NCI-H82 treated with DMSO at 0.1 percent for 48 hours (cell line): ENCODE measurements around the gene GDAP2.
A peak's percentile ranks its signal among the peaks of the same experiment; 100 is the strongest.

Source experiments
- DNase-seq: peaks from one replicate; lab custom pipeline; 2025; ENCODE audit not compliant: unreplicated experiment; lab: John Stamatoyannopoulos, UW

Gene GDAP2

DNA sequence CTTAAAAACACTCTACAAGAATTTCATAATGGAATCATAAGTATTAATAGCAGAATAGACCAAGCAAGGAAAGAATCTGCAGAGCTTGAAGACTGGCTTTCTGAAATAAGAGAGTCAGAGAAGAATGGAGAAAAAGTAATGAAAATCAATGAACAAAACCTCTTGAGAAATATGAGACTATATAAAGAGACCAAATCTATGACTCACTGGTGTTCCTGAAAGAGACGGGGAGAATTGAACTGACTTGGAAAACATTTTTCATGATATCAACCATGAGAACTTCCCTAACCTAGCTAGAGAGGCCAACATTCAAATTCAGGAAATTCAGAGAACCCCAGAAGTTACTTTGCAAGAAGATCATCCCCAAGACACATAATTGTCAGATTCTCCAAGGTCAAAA lies 85.6 kb downstream of the GDAP2 start:
- DNase-seq: no peak

DNA sequence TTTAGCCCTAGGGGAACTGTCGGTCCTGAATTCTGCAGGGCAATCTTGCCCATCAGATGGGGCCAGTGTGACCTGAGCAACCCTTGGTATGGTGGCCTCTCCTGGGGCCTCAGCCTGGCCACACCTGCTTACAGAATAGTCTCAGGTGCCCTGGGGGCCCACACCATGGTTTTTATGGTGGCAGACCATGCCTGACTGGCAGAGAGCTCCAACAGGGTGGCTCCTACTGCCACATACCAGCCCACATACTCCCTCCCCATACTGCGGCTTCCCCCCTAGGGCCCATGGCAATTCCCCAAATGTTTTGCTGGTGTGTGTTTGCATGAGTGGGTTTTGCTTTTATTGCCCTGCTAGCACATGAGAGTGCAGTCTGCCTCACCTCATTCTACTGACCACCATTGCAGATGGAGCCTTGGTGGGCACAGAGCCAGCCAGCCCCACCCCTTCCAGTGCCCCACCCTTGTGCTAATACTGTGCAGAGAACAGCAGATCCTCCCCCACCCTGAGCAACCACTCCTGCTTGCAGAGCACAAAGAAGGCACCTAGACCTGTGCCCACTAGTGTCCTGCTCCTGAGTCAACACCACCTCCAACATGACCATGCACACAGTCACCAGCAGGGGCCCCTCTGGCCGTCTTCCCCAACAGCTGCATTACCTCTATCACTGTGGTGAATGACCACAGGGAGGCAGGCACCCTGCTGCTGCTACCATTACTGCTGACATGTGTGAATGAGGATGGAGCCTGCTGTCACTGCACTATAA lies 86.8 kb downstream of the GDAP2 start:
- DNase-seq: no peak

- DNase-seq: no peak
These were observed 88.2 kb downstream of the GDAP2 start for GRCh38 chr1:117841117-117841650.

- DNase-seq: no peak
These were observed 90.5 kb downstream of the GDAP2 start for GRCh38 chr1:117838911-117839310.

- DNase-seq: no peak
These were observed 93.4 kb downstream of the GDAP2 start for GRCh38 chr1:117836069-117836468.

DNA sequence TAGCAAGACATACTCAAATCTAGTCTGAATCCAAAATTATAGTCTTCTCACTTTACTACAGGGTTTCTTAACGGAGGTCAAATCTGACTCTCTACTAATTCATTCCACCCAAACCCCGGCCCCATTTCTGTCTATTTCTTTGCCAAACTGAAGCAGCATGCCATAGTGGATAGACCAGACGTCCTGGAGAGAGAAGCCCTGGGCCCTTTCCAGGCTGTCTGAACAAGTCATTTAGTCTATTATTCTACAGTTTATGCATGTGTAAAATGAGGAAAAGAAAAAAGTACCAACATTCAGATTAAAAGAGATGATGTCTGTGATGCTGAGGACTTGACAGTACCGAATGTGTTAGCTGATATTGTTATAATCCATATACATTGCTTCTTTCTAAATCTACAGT lies 95.0 kb downstream of the GDAP2 start:
- no peak for DNase-seq

GRCh38 chr1:117832453-117832852 lies 97.0 kb downstream of the GDAP2 start:
- DNase-seq: no peak

- DNase-seq: no peak
These were observed 99.2 kb downstream of the GDAP2 start for GRCh38 chr1:117830222-117830621.

DNA sequence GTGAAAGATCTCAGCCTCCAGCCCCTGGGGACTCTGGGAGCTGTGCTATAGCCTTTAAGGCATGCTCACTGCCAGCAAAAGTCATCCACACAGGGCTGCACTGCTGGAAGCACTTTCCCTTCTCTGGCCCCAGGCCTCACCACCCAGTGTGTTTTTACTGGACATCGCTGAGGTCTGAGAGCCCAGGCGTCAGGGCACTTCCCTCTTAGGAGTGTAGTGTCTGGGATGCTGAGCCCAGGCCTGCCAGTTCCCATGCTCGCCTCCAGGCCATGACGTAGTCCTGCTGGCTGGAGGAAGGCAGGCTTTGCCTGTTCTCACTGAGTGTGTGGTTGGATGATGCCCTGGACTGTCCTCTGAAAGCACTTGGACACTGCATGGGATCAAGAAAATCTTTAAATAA lies 101.2 kb downstream of the GDAP2 start:
- DNase-seq: no peak

- DNase-seq: no peak
These were observed 102.8 kb downstream of the GDAP2 start for GRCh38 chr1:117826540-117827078.

DNA sequence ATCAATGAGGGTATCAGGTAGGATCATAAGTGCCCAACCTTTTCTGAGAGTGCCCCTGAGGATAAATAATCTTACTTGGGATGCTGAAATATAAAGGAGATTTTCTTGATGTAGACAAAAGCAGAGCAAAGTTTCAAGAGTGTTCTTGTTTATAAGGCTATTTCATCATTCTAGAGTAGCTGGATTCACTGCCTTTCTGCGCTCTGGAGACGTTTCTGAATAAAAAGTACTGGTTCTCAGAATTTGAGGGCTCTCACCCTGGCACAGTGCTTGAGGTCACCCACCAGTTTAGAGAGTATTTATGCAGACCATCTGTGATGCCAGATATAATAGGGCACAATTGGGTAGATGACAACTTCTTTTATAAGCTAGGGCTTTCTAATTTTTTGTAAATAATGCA lies 103.3 kb downstream of the GDAP2 start:
- DNase-seq: no peak

GRCh38 chr1:117825414-117825813 lies 104.0 kb downstream of the GDAP2 start:
- DNase-seq: no peak

GRCh38 chr1:117824616-117825015 lies 104.8 kb downstream of the GDAP2 start:
- DNase-seq: no peak

GRCh38 chr1:117821774-117822482 lies 107.5 kb downstream of the GDAP2 start:
- DNase-seq: no peak

- no peak for DNase-seq
These were observed 108.1 kb downstream of the GDAP2 start for GRCh38 chr1:117821382-117821755.

DNA sequence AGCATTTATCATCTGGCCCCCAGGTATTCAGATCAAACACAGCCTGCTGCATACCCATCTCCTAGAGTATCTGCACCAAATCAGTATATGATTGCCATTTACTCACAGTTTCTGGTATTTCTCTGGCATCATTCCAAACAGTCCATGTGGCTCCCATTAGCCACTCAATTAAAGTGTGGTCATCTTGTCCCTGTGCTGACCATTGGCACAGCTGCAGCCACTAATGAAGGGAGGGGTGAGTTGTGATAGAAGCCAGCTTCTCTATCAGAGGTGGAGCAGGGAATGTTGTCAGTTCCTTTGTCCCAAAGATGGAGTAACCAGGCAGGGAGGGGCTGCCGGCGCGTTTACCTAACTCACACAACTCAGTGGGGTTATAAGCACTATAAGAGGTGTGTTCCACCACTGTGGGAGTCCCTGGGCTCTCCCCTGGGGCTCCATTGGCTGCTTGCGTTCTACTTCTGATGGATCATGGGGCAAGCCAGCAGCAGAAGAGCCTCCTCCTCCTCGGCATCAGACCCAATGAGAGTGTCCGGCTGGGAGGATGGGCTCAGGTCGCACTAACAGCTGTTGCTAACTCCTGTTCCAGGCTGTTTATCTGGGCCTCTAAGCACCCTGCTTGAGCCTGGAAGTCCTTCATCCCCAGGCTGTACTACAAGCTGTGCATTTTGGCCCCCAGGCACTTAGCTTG lies 108.6 kb downstream of the GDAP2 start:
- no peak for DNase-seq

DNA sequence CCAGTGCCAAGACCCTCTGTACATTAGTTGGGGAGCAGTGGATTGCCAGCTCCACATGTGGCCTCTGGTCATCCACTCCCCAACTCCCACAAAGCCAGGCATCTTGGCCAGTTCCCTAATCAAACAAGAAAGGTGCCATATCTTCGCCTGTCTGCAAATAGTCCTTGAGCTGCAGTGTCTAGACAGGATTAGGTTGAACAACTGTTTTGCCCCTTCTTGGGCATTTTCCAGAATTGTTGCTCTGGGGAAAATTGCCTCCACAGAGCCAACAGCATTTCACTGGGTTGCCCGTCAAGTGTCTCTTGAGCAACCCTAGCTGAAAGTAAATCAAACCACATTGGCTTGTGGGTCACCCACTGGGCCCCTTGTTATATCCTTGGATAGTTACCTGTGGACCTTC lies 109.3 kb downstream of the GDAP2 start:
- no peak for DNase-seq

DNA sequence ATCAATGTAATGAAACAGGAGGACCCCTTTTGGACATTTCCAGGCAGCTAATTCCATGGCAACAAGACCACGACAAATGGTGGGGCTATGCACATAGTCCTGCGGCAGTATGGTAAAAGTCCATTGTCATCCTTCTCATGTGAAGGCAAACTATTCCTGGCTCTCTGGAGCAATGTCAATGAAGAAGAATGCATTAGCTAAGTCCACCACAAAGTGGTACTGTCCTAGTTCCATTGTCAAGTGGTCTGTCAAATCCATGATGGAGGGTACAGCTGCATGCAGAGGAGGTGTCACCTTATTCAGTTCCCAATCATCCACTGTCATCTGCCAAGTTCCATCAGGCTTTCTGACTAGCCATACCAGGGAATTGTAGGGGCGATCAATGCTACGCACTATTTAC lies 110.1 kb downstream of the GDAP2 start:
- DNase-seq: no peak

DNA sequence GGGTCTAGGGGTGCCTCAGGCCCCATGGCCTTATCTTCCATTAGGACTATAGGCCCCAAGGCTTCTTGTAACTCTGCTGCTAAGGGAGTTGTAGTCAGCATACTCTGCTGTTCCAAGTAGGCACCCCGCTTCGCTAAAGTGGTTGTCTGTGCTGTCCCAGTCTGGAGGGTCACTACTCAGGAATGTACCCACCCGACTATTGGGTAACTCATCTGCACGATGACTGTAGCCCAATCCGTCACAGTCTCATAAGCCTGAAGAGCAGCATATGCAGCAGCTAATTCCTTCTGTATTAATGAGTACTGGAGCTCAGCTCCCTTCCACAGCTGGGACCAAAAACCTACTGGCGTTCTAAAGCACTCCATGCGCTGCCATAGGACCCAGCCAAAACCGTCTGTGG lies 111.0 kb downstream of the GDAP2 start:
- no peak for DNase-seq

DNA sequence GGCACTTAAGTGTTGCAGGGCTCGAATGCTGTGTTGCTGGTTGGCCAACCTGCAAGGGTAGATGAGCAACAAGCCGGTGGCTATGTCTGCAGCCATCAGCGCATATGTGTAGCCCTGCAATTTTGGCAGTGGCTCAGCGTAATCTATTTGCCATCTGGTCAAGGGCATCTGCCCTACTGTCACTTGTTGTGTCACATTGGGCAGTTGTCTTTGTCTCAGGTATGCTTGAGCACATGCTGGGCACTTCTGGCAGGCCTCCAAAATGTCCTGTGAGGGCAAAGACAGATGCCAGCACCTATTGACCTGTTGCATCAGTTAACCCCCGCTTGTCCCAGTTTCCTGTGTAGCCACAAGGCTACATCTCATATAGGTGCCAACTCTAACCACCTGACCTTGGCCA lies 111.8 kb downstream of the GDAP2 start:
- DNase-seq: no peak

GRCh38 chr1:117815926-117816325 lies 113.5 kb downstream of the GDAP2 start:
- peak; percentile 9 for DNase-seq
